ENCODE results near the gene PGBD5.
"Not testable (repeated sequence)": the region's sequence is repeated elsewhere in the genome, so short reads cannot be mapped to it uniquely, and the experiment has no call there.

PGBD5 gene

GRCh38 chr1:230425252-230426091, 660 bp downstream of the PGBD5 start:
- in situ Hi-C loops (cut with MboI; ENCODE audit: low sequenced_read_pairs), result no loop called here

- in situ Hi-C loops (cut with MboI; ENCODE audit: low sequenced_read_pairs), result no loop called here
These were observed 1.5 kb downstream of the PGBD5 start for GRCh38 chr1:230424391-230425251.

- in situ Hi-C loops (cut with MboI; ENCODE audit: low sequenced_read_pairs), result no loop called here
These were observed 2.2 kb downstream of the PGBD5 start for GRCh38 chr1:230423951-230424350.

GRCh38 chr1:230423261-230423660, 2.9 kb downstream of the PGBD5 start:
- in situ Hi-C loops (cut with MboI; ENCODE audit: low sequenced_read_pairs), result no loop called here

- in situ Hi-C loops (cut with MboI; ENCODE audit: low sequenced_read_pairs), result no loop called here
These were observed 3.7 kb downstream of the PGBD5 start for GRCh38 chr1:230422221-230422981.

- in situ Hi-C loops (cut with MboI; ENCODE audit: low sequenced_read_pairs), result no loop called here
These were observed 4.7 kb downstream of the PGBD5 start for GRCh38 chr1:230421481-230421880.

GRCh38 chr1:230420372-230420771, 5.8 kb downstream of the PGBD5 start:
- in situ Hi-C loops (cut with MboI; ENCODE audit: low sequenced_read_pairs), result not testable (repeated sequence)

GRCh38 chr1:230416430-230416829, 9.7 kb downstream of the PGBD5 start:
- in situ Hi-C loops (cut with MboI; ENCODE audit: low sequenced_read_pairs), result no loop called here

- in situ Hi-C loops (cut with MboI; ENCODE audit: low sequenced_read_pairs), result no loop called here
These were observed 10.6 kb downstream of the PGBD5 start for GRCh38 chr1:230415405-230416132.

GRCh38 chr1:230414694-230415093, 11.4 kb downstream of the PGBD5 start:
- in situ Hi-C loops (cut with MboI; ENCODE audit: low sequenced_read_pairs), result no loop called here

- in situ Hi-C loops (cut with MboI; ENCODE audit: low sequenced_read_pairs), result no loop called here
These were observed 12.0 kb downstream of the PGBD5 start for GRCh38 chr1:230414102-230414501.

GRCh38 chr1:230413061-230413460, 13.1 kb downstream of the PGBD5 start:
- in situ Hi-C loops (cut with MboI; ENCODE audit: low sequenced_read_pairs), result no loop called here

- in situ Hi-C loops (cut with MboI; ENCODE audit: low sequenced_read_pairs), result no loop called here
These were observed 17.2 kb downstream of the PGBD5 start for GRCh38 chr1:230408971-230409370.

- in situ Hi-C loops (cut with MboI; ENCODE audit: low sequenced_read_pairs), result no loop called here
These were observed 18.8 kb downstream of the PGBD5 start for GRCh38 chr1:230407351-230407750.

- in situ Hi-C loops (cut with MboI; ENCODE audit: low sequenced_read_pairs), result not testable (repeated sequence)
These were observed 19.4 kb downstream of the PGBD5 start for GRCh38 chr1:230406727-230407126.

GRCh38 chr1:230403442-230403841, 22.7 kb downstream of the PGBD5 start:
- in situ Hi-C loops (cut with MboI; ENCODE audit: low sequenced_read_pairs), result no loop called here

GRCh38 chr1:230401763-230402294, 24.3 kb downstream of the PGBD5 start:
- in situ Hi-C loops (cut with MboI; ENCODE audit: low sequenced_read_pairs), result no loop called here

- in situ Hi-C loops (cut with MboI; ENCODE audit: low sequenced_read_pairs), result no loop called here
These were observed 25.0 kb downstream of the PGBD5 start for GRCh38 chr1:230401101-230401500.

- in situ Hi-C loops (cut with MboI; ENCODE audit: low sequenced_read_pairs), result no loop called here
These were observed 26.2 kb downstream of the PGBD5 start for GRCh38 chr1:230400007-230400344.

GRCh38 chr1:230399321-230400006, 26.7 kb downstream of the PGBD5 start:
- in situ Hi-C loops (cut with MboI; ENCODE audit: low sequenced_read_pairs), result no loop called here
